SU-DHL-6 (cell line): ENCODE measurements around the gene CDKN2C.

Experiments
- EZH2phosphoT487 ChIP-seq: fragments of 200-600 bp; sonication (generic), shearing (Covaris generic); conservative IDR thresholded peaks from 2 replicates; pipeline ENCODE4 v1.6.1; 2018; ENCODE audit warnings: mild to moderate bottlenecking, antibody characterized with exemption, low read length, moderate library complexity, mixed read lengths
- TF ChIP-seq, protein P1 (sequence below): fragments of 200-600 bp; sonication (generic); IDR thresholded peaks from one replicate; pipeline ENCODE4 v1.5.1; 2017; ENCODE audit warnings: antibody characterized with exemption, mild to moderate bottlenecking, low read length, moderate library complexity; ENCODE audit not compliant: insufficient read depth, poor library complexity, severe bottlenecking

DNA sequence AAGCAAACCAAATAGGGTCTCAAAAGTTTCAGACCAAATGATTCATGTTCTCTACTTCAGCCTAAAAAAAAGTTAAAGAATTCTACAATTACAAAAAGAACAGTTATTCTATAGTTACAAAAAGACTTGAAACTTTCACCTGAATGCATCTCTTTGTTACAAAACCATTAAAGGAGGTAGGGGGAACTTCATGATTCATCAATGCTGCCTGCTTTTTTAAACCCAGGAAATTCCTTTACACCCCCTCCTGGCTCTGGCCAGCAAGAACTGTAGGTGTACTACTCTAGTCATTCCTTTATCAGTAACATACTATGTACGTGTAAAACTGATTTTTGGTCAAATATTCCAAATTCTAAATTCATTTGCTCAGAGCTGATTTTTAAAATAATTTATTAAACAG, 14.9 kb upstream of the CDKN2C start:
- TF ChIP-seq, protein P1, sequence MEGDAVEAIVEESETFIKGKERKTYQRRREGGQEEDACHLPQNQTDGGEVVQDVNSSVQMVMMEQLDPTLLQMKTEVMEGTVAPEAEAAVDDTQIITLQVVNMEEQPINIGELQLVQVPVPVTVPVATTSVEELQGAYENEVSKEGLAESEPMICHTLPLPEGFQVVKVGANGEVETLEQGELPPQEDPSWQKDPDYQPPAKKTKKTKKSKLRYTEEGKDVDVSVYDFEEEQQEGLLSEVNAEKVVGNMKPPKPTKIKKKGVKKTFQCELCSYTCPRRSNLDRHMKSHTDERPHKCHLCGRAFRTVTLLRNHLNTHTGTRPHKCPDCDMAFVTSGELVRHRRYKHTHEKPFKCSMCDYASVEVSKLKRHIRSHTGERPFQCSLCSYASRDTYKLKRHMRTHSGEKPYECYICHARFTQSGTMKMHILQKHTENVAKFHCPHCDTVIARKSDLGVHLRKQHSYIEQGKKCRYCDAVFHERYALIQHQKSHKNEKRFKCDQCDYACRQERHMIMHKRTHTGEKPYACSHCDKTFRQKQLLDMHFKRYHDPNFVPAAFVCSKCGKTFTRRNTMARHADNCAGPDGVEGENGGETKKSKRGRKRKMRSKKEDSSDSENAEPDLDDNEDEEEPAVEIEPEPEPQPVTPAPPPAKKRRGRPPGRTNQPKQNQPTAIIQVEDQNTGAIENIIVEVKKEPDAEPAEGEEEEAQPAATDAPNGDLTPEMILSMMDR: no peak
- no peak for TF ChIP-seq EZH2phosphoT487
